Skeletal muscle tissue (tissue), 4 donors: Measurements from ENCODE around the gene ANO7. TPM values are rescaled to one million over a fixed set of nuclear protein-coding genes. Genes with fewer than 3 reads are reported as not detected.

Experiments used
- H3K27ac ChIP-seq: one replicate; pipeline ENCODE4 v1.7.0; 2013; ENCODE audit warnings: mild to moderate bottlenecking, low read depth, low read length, inconsistent platforms
- H3K27me3 ChIP-seq, 3 donors: one replicate each; pipeline ENCODE4 v1.7.0; 2013; ENCODE audit warnings: low read length in 3 of 3; ENCODE audit not compliant: control insufficient read depth in 3 of 3, insufficient read depth in 3 of 3
- H3K36me3 ChIP-seq, 3 donors: one replicate each; pipeline ENCODE4 v1.7.0; 2013; ENCODE audit warnings: low read length in 3 of 3; ENCODE audit not compliant: control insufficient read depth in 3 of 3, insufficient read depth in 3 of 3
- H3K4me1 ChIP-seq, 3 donors: one replicate each; pipeline ENCODE4 v1.7.0; 2013; ENCODE audit warnings: low read length in 3 of 3, mild to moderate bottlenecking in 3 of 3; ENCODE audit not compliant: control insufficient read depth in 3 of 3, insufficient read depth in 3 of 3
- H3K4me3 ChIP-seq, 3 donors: one replicate each; pipeline ENCODE4 v1.7.0; 2013; ENCODE audit warnings: low read length in 3 of 3
- H3K9ac ChIP-seq, 3 donors: one replicate each; pipeline ENCODE4 v1.7.0; 2013; ENCODE audit warnings: low read length in 3 of 3, mild to moderate bottlenecking in 3 of 3, moderate library complexity in 2 of 3, low read depth in 1 of 3
- H3K9me3 ChIP-seq, 3 donors: one replicate each; pipeline ENCODE4 v1.7.0; 2013; ENCODE audit warnings: low read length in 3 of 3; ENCODE audit not compliant: control insufficient read depth in 3 of 3
- total RNA-seq: library from RNA; depleted of rRNA; stranded (reverse); fragments of >200 nt; gene quantifications from one replicate; pipeline ENCODE4 v1.2.3, GENCODE V29; 2014
- donor health status: Osteomylitis.

The ANO7 gene
- total RNA-seq, 1 donor from 2014 or later: not detected

DNA sequence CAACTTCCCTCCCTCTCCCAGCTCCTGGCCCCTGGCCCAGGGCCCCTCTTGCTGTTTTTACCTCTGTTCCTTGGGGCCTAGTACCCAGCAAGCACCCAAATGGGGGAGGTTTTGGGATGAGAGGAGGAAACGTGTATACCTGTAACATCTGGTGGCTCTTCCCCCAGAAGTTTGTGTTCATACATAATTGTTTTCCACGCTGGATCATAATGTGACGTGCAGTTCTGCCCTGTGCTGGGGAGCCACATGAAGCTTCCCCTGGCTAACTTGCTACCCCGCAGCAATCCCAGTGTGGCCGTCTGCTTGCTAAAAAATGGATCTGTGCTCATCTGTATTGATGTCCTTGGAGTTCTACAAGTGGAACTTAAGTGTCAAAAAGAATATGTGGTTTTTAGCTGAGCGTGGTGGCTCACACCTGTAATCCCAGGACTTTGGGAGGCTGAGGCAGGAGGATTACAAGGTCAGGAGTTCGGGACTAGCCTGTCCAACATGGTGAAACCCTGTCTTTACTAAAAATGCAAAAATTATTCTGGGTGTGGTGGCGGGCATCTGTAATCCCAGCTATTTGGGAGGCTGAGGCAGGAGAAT lies 36.5 kb downstream of the ANO7 start:
- peaks cover 37 to 42% (median 42%) of the 10 kb centered on the region in 3 donors for H3K36me3 ChIP-seq
- H3K27ac ChIP-seq: no peak overlapping the region
- no peak overlapping the region for H3K4me3 ChIP-seq
- H3K27me3 ChIP-seq: no peaks in the 10 kb centered on the region
- no peaks in the 10 kb centered on the region for H3K9me3 ChIP-seq
- H3K4me1 ChIP-seq: peaks cover 4 to 6% (median 4%) of the 10 kb centered on the region in 3 donors
- H3K9ac ChIP-seq: peak overlapping the region in 1 of 3 donors; percentile 14

DNA sequence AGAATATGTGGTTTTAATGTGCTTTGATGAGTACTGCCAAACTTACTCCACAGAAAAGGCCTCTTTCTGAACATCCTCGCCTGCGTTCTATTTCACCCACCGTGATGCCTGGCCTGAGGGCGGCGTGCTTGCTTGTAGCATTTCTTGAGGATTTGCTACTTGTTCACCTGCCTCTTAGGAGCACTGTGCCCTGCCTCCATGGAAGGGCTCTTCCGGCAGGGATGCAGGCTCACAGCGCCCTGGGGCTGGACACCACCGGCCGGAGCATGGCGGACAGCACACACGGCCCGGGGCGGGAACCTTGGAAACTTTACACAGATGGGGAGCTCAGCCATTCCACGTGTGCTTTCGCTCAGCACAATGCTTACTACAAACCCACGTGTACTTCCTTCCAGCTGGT lies 37.1 kb downstream of the ANO7 start:
- Histone ChIP-seq H3K27me3 (no peaks in the 10 kb centered on the region), H3K4me1 (peaks cover 4 to 6% (median 4%) of the 10 kb centered on the region in 3 donors), H3K9me3 (no peaks in the 10 kb centered on the region), H3K9ac (no peak overlapping the region), H3K27ac (no peak overlapping the region), H3K4me3 (no peak overlapping the region), H3K36me3 (peaks cover 43 to 48% (median 48%) of the 10 kb centered on the region in 3 donors)

GRCh38 chr2:241225983-241226382 lies 37.5 kb downstream of the ANO7 start:
- Histone ChIP-seq H3K36me3 (peaks cover 46 to 52% (median 51%) of the 10 kb centered on the region in 3 donors), H3K4me3 (no peak overlapping the region), H3K27me3 (no peaks in the 10 kb centered on the region), H3K27ac (no peak overlapping the region), H3K9me3 (no peaks in the 10 kb centered on the region), H3K9ac (no peak overlapping the region), H3K4me1 (peaks cover 4 to 6% (median 4%) of the 10 kb centered on the region in 3 donors)

- Histone ChIP-seq H3K4me3 (no peak overlapping the region), H3K9me3 (no peaks in the 10 kb centered on the region), H3K9ac (no peak overlapping the region), H3K27ac (no peak overlapping the region), H3K27me3 (no peaks in the 10 kb centered on the region), H3K36me3 (peaks cover 52 to 58% (median 53%) of the 10 kb centered on the region in 3 donors), H3K4me1 (peaks cover 4 to 9% (median 4%) of the 10 kb centered on the region in 3 donors)
Measured at GRCh38 chr2:241226723-241227572, 38.5 kb downstream of the ANO7 start.

DNA sequence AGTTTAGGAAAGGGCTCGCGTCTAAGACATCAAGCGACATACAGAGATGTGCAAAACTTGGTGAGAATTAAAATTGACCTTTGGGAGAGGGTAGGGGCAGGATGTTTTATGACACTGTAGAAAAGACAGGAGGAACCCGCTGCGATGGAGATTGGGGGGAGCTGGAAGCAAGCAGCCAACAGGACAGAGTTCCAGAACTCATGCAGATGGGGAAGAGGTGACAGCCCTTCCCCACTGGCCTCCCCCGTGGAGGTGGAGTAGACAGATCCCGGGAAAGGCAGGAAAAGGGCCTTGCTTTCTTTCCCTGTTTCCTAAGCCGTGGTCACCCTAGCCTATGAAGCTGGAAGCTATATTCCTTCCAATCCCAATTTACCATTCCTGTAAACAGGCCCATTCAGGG lies 39.1 kb downstream of the ANO7 start:
- no peak overlapping the region for H3K27ac ChIP-seq
- peaks cover 55 to 62% (median 57%) of the 10 kb centered on the region in 3 donors for H3K36me3 ChIP-seq

DNA sequence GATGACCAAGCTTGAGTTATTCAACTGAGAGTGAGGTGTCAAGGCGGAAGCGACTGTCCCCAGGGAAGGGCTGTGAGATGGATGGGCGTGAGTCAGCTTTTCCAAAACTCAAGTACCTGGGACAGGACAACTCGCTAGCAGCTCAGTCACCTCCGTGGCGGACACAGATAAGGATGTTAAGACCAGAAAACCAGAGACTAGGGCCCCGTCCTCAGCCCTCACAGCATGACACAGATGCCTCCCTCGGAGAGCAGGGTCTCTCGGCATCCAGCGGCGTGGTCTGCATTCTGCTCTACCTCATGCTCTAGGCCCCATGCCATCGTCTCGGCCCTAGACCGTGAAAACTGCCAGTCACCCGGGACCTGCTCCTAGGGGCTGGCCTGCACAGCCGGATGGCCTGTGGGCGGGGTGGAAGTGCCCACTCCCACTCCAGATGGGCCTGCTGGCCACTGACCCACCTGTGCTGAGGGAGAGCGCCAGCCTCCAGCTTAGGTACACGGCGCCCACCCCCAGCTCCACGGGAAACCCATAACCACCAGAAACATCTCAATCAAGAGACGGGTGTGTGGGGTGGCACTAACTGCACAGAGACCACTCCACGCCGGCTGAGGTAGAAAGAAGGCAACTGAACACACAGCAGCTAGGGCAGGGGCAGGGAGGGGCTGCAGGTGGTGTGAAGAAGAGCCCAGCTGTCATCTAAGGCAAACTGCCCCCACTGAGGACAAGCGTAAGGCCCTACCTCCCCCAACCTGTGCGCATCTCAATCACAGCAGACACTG lies 39.8 kb downstream of the ANO7 start:
- Histone ChIP-seq H3K27ac (no peak overlapping the region), H3K36me3 (peaks cover 62 to 69% (median 64%) of the 10 kb centered on the region in 3 donors), H3K9me3 (no peaks in the 10 kb centered on the region), H3K9ac (no peak overlapping the region), H3K4me1 (peaks cover 4 to 10% (median 4%) of the 10 kb centered on the region in 3 donors), H3K4me3 (no peak overlapping the region), H3K27me3 (no peaks in the 10 kb centered on the region)

More for the DNA sequence above, 39.1 kb downstream of the ANO7 start:
- Histone ChIP-seq H3K9me3 (no peaks in the 10 kb centered on the region), H3K9ac (no peak overlapping the region), H3K27me3 (no peaks in the 10 kb centered on the region), H3K4me3 (no peak overlapping the region), H3K4me1 (peaks cover 4 to 10% (median 4%) of the 10 kb centered on the region in 3 donors)

GRCh38 chr2:241228860-241229516 lies 40.5 kb downstream of the ANO7 start:
- H3K4me1 ChIP-seq: peaks cover 2 to 8% (median 4%) of the 10 kb centered on the region in 3 donors
- H3K27me3 ChIP-seq: no peaks in the 10 kb centered on the region
- no peak overlapping the region for H3K27ac ChIP-seq
- peaks cover 69 to 76% (median 71%) of the 10 kb centered on the region in 3 donors for H3K36me3 ChIP-seq
- H3K4me3 ChIP-seq: no peak overlapping the region
- no peaks in the 10 kb centered on the region for H3K9me3 ChIP-seq
- no peak overlapping the region for H3K9ac ChIP-seq

DNA sequence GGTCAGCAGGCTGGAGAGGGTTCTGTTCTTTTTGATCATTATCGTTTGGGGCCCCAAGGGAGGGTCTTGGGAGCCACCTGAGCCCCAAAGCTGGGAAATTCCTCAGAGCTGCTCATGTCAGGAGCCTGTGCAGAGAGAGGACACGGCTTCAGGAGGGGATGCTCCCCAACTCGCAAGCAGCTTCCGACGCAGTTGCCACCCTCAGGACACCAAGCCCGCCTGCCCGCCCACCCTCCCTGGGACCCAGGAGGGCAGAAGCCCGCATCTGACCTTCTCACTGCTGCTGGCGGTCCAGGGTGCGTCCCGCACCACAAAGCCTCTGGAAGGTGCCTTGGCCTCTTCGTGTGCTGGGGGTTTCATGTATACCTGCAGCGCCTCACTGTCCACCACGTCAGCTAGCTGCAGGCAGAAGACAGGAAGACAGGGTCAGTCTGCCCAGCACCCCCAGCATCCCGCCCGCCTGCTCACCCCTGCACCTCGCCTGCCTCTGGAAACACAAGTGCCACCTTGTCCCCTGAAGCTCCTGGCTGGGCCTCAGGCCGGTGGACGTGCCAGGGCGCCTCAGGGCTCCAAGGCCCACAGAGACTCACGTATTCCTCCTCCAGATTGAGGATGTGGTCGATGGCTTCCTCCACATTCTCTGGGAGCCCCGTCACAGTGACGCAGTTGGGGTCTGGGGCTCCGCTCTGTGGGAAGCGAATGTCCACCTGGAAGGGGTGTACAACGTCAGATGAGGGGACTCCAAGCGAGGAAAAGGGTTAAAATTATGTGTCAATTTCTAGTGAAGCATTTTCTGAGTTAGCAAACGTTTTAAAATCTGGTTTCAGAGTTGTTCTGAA lies 41.3 kb downstream of the ANO7 start:
- Histone ChIP-seq H3K27ac (no peak overlapping the region), H3K4me3 (no peak overlapping the region), H3K9me3 (no peaks in the 10 kb centered on the region)

GRCh38 chr2:241230435-241230834 lies 42.0 kb downstream of the ANO7 start:
- no peaks in the 10 kb centered on the region for H3K9me3 ChIP-seq
- H3K36me3 ChIP-seq: peaks cover 83 to 90% (median 84%) of the 10 kb centered on the region in 3 donors

More for the DNA sequence above, 41.3 kb downstream of the ANO7 start:
- H3K4me1 ChIP-seq: peaks cover 0 to 3% (median 0%) of the 10 kb centered on the region in 3 donors
- peaks cover 77 to 84% (median 79%) of the 10 kb centered on the region in 3 donors for H3K36me3 ChIP-seq
- H3K9ac ChIP-seq: no peak overlapping the region
- H3K27me3 ChIP-seq: no peaks in the 10 kb centered on the region

More at GRCh38 chr2:241230435-241230834, 42.0 kb downstream of the ANO7 start:
- H3K4me1 ChIP-seq: peaks cover 0 to 3% (median 0%) of the 10 kb centered on the region in 3 donors
- H3K4me3 ChIP-seq: no peak overlapping the region
- H3K27me3 ChIP-seq: no peaks in the 10 kb centered on the region
- H3K9ac ChIP-seq: no peak overlapping the region
- H3K27ac ChIP-seq: no peak overlapping the region
